ENCODE measurements around the gene TXNDC17. TPM values are rescaled to one million over a fixed set of nuclear protein-coding genes. Genes with fewer than 3 reads are reported as not detected.

The TXNDC17 gene
- total RNA-seq, 4 donors from 2014 or later, result 85.5 to 183 (median 106) TPM

GRCh38 chr17:6639586-6640535 lies 999 bp upstream of the TXNDC17 start:
- H3K4me3 ChIP-seq, result peak overlapping the region; percentile 91 to 97 (median 93)
- DNase-seq (peak in 1 of 2 donors; percentile 15), ATAC-seq (peak; percentile 10 to 22)
- TF ChIP-seq POLR2A (IDR thresholded peaks at IDR 0.05) (no peak), CTCF (IDR thresholded peaks at IDR 0.05 in 4 of 5, conservative IDR thresholded peaks at IDR 0.05 in 1 of 5) (no peak)
- H3K36me3 ChIP-seq, result peaks cover 0 to 8% of the 10 kb centered on the region in 2 donors
- peaks cover 10 to 22% of the 10 kb centered on the region in 2 donors for H3K4me1 ChIP-seq
- peak overlapping the region; percentile 72 to 90 (median 82) for H3K27ac ChIP-seq
- in situ Hi-C loops (cut with MboI; ENCODE audit: low sequenced_read_pairs in 4 of 4), result loop anchor here in 1 of 4 donors (25.0 kb wide), 1 partner anchor 372 kb away; the partner anchor contains the start of genes BCL6B and RNASEK
- no peaks in the 10 kb centered on the region for H3K27me3 ChIP-seq
- intact Hi-C loops (cut with DNase I; ENCODE audit: low total_unique reads), result loop anchor here (2.0 kb wide), 1 partner anchor 167 kb away; no protein-coding TSS in a partner anchor
- H3K9me3 ChIP-seq, result no peaks in the 10 kb centered on the region

GRCh38 chr17:6641247-6641863 lies 495 bp downstream of the TXNDC17 start:
- H3K4me1 ChIP-seq, result peaks cover 10 to 22% of the 10 kb centered on the region in 2 donors
- TF ChIP-seq CTCF (IDR thresholded peaks at IDR 0.05 in 4 of 5, conservative IDR thresholded peaks at IDR 0.05 in 1 of 5), result no peak
- no peak for TF ChIP-seq POLR2A (IDR thresholded peaks at IDR 0.05)
- intact Hi-C loops (cut with DNase I; ENCODE audit: low total_unique reads) (loop anchor here (1.0 to 2.0 kb wide), 2 partner anchors 10 to 169 kb away; partner anchors contain the start of genes C17orf100 and MED31), in situ Hi-C loops (cut with MboI; ENCODE audit: low sequenced_read_pairs in 4 of 4) (loop anchor here in 1 of 4 donors (25.0 kb wide), 1 partner anchor 371 kb away; the partner anchor contains the start of genes BCL6B and RNASEK)
- no peaks in the 10 kb centered on the region for H3K27me3 ChIP-seq
- ATAC-seq (peak; percentile 6 to 8), DNase-seq (no peak)
- H3K36me3 ChIP-seq, result peaks cover 0 to 21% of the 10 kb centered on the region in 2 donors
- H3K27ac ChIP-seq, result peak overlapping the region; percentile 72 to 90 (median 82)
- no peaks in the 10 kb centered on the region for H3K9me3 ChIP-seq
- peak overlapping the region; percentile 91 to 97 (median 93) for H3K4me3 ChIP-seq

- Histone ChIP-seq H3K27ac (no peak overlapping the region), H3K4me3 (no peak overlapping the region), H3K4me1 (peaks cover 14 to 22% of the 10 kb centered on the region in 2 donors), H3K9me3 (no peaks in the 10 kb centered on the region), H3K27me3 (no peaks in the 10 kb centered on the region), H3K36me3 (peaks cover 0 to 34% of the 10 kb centered on the region in 2 donors)
- no peak for TF ChIP-seq CTCF (IDR thresholded peaks at IDR 0.05 in 4 of 5, conservative IDR thresholded peaks at IDR 0.05 in 1 of 5)
- no peak for TF ChIP-seq POLR2A (IDR thresholded peaks at IDR 0.05)
- in situ Hi-C loops (cut with MboI; ENCODE audit: low sequenced_read_pairs in 4 of 4) (loop anchor here in 1 of 4 donors (25.0 kb wide), 1 partner anchor 370 kb away; the partner anchor contains the start of genes BCL6B and RNASEK), intact Hi-C loops (cut with DNase I; ENCODE audit: low total_unique reads) (no loop called here)
- ATAC-seq, result no peak
- DNase-seq, result no peak
These were observed 1.7 kb downstream of the TXNDC17 start for GRCh38 chr17:6642592-6642991.

GRCh38 chr17:6643451-6644125 lies 2.7 kb downstream of the TXNDC17 start:
- Histone ChIP-seq H3K36me3 (peaks cover 0 to 37% of the 10 kb centered on the region in 2 donors), H3K4me3 (no peak overlapping the region), H3K9me3 (no peaks in the 10 kb centered on the region), H3K4me1 (peaks cover 15 to 22% of the 10 kb centered on the region in 2 donors), H3K27ac (no peak overlapping the region), H3K27me3 (no peaks in the 10 kb centered on the region)
- in situ Hi-C loops (cut with MboI; ENCODE audit: low sequenced_read_pairs in 4 of 4) (loop anchor here in 1 of 4 donors (25.0 kb wide), 1 partner anchor 369 kb away; the partner anchor contains the start of genes BCL6B and RNASEK), intact Hi-C loops (cut with DNase I; ENCODE audit: low total_unique reads) (no loop called here)
- DNase-seq (no peak), ATAC-seq (no peak)
- no peak for TF ChIP-seq CTCF (IDR thresholded peaks at IDR 0.05 in 4 of 5, conservative IDR thresholded peaks at IDR 0.05 in 1 of 5)
- no peak for TF ChIP-seq POLR2A (IDR thresholded peaks at IDR 0.05)
